ENCODE data around the gene PRKG2.

DNA sequence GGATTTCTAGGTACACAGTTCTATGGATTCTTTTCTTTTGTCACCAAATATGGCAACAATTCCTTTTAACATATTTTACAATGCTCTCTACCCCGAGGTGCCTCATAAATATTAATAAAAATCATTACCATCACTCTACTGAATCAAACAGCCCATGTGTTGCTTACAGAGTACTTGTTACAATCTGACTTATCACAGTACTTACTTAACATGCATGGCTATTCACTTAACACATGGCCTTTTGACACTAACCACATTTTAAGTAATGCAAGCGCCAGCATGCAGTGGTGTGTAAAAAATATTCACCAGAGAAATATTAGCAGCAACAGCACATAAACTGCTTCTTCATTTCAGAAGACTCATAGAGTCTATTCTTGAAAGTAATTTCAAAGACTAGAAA lies 119.6 kb downstream of the PRKG2 start:
- TF ChIP-seq, protein P1, sequence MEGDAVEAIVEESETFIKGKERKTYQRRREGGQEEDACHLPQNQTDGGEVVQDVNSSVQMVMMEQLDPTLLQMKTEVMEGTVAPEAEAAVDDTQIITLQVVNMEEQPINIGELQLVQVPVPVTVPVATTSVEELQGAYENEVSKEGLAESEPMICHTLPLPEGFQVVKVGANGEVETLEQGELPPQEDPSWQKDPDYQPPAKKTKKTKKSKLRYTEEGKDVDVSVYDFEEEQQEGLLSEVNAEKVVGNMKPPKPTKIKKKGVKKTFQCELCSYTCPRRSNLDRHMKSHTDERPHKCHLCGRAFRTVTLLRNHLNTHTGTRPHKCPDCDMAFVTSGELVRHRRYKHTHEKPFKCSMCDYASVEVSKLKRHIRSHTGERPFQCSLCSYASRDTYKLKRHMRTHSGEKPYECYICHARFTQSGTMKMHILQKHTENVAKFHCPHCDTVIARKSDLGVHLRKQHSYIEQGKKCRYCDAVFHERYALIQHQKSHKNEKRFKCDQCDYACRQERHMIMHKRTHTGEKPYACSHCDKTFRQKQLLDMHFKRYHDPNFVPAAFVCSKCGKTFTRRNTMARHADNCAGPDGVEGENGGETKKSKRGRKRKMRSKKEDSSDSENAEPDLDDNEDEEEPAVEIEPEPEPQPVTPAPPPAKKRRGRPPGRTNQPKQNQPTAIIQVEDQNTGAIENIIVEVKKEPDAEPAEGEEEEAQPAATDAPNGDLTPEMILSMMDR (IDR thresholded peaks at IDR 0.05) = no peak
- no peak for TF ChIP-seq ZFX (IDR thresholded peaks at IDR 0.05; ENCODE audit: borderline replicate concordance)

All from 22Rv1 (cell line).